G401 (cell line): Measurements from ENCODE around the gene ZNF280D. TPM values are rescaled to one million over a fixed set of nuclear protein-coding genes. Genes with fewer than 3 reads are reported as not detected.
"Not testable (repeated sequence)": the region's sequence is repeated elsewhere in the genome, so short reads cannot be mapped to it uniquely, and the experiment has no call there.

Source experiments
- DNase-seq: peaks from one replicate; pipeline ENCODE4 v3.0.0-alpha.2; 2015; ENCODE audit warnings: low spot score
- in situ Hi-C: cut with HindIII; loops from 2 replicates; pipeline ENCODE4 v1.10.0; 2016; ENCODE audit warnings: low sequenced_read_pairs, mixed read lengths
- total RNA-seq: library from RNA; depleted of rRNA; stranded (reverse); fragments of >200 nt; shearing (Covaris generic); gene quantifications from 2 replicates; pipeline ENCODE4 v1.2.3, GENCODE V29; 2014

Gene ZNF280D
- total RNA-seq, 1 experiment from 2014 or later: 21.4 TPM

- no peak for DNase-seq
- in situ Hi-C loops: no loop called here
Measured at GRCh38 chr15:56719774-56720555, 13.3 kb downstream of the ZNF280D start.

- in situ Hi-C loops: no loop called here
- DNase-seq: no peak
Measured at GRCh38 chr15:56719021-56719612, 14.2 kb downstream of the ZNF280D start.

GRCh38 chr15:56718560-56718959 is 14.7 kb downstream of the ZNF280D start:
- no peak for DNase-seq
- in situ Hi-C loops: no loop called here

- no peak for DNase-seq
- in situ Hi-C loops: no loop called here
Measured at GRCh38 chr15:56716334-56716733, 17.0 kb downstream of the ZNF280D start.

GRCh38 chr15:56715220-56715619 is 18.1 kb downstream of the ZNF280D start:
- in situ Hi-C loops: no loop called here
- no peak for DNase-seq

- DNase-seq, in situ Hi-C loops: not testable (repeated sequence)
Measured at GRCh38 chr15:56709502-56709901, 23.8 kb downstream of the ZNF280D start.

- DNase-seq: no peak
- in situ Hi-C loops: no loop called here
Measured at GRCh38 chr15:56699743-56700142, 33.6 kb downstream of the ZNF280D start.

GRCh38 chr15:56698270-56698669 is 35.0 kb downstream of the ZNF280D start:
- no peak for DNase-seq
- in situ Hi-C loops: no loop called here

- in situ Hi-C loops: no loop called here
Measured at GRCh38 chr15:56693761-56694160, 39.5 kb downstream of the ZNF280D start.

GRCh38 chr15:56690733-56691132 is 42.6 kb downstream of the ZNF280D start:
- DNase-seq: no peak
- in situ Hi-C loops: no loop called here

More at GRCh38 chr15:56693761-56694160, 39.5 kb downstream of the ZNF280D start:
- no peak for DNase-seq

GRCh38 chr15:56683908-56684307 is 49.4 kb downstream of the ZNF280D start:
- DNase-seq: peak; percentile 39
- in situ Hi-C loops: no loop called here

- in situ Hi-C loops: no loop called here
Measured at GRCh38 chr15:56681113-56681512, 52.2 kb downstream of the ZNF280D start.

GRCh38 chr15:56679225-56679624 is 54.1 kb downstream of the ZNF280D start:
- in situ Hi-C loops: no loop called here
- no peak for DNase-seq

More at GRCh38 chr15:56681113-56681512, 52.2 kb downstream of the ZNF280D start:
- no peak for DNase-seq

- DNase-seq: no peak
- in situ Hi-C loops: no loop called here
Measured at GRCh38 chr15:56678571-56678970, 54.7 kb downstream of the ZNF280D start.

GRCh38 chr15:56677271-56677670 is 56.0 kb downstream of the ZNF280D start:
- in situ Hi-C loops: no loop called here
- DNase-seq: no peak

- in situ Hi-C loops: no loop called here
- DNase-seq: no peak
Measured at GRCh38 chr15:56675930-56676329, 57.4 kb downstream of the ZNF280D start.

GRCh38 chr15:56674857-56675256 is 58.5 kb downstream of the ZNF280D start:
- in situ Hi-C loops: no loop called here
- no peak for DNase-seq

- in situ Hi-C loops: no loop called here
- no peak for DNase-seq
Measured at GRCh38 chr15:56672721-56673120, 60.6 kb downstream of the ZNF280D start.

- DNase-seq: no peak
- in situ Hi-C loops: no loop called here
Measured at GRCh38 chr15:56667517-56667916, 65.8 kb downstream of the ZNF280D start.

- DNase-seq: no peak
- in situ Hi-C loops: no loop called here
Measured at GRCh38 chr15:56660943-56661342, 72.4 kb downstream of the ZNF280D start.

- no peak for DNase-seq
- in situ Hi-C loops: no loop called here
Measured at GRCh38 chr15:56659197-56659596, 74.1 kb downstream of the ZNF280D start.
